Measurements from ENCODE around the gene SPDYE8.
A peak's percentile ranks its signal among the peaks of the same experiment; 100 is the strongest.
"Not testable (repeated sequence)": the region's sequence is repeated elsewhere in the genome, so short reads cannot be mapped to it uniquely, and the experiment has no call there.

SPDYE8 gene

GRCh38 chr7:73029666-73030065 lies at the start of gene SPDYE8:
TSS of gene SPDYE8 (minus strand) at chr7:73029766. CDS start at chr7:73027966, 1,800 bp downstream.
- not testable (repeated sequence) for DNase-seq

GRCh38 chr7:73057811-73058210 lies 28.2 kb upstream of the SPDYE8 start, which contains the start of gene SPDYE11:
TSS of gene SPDYE11 (minus strand) at chr7:73057911. CDS start at chr7:73056111, 1,800 bp downstream.
- not testable (repeated sequence) for DNase-seq

- not testable (repeated sequence) for DNase-seq
These were observed 23.1 kb downstream of the SPDYE8 start for GRCh38 chr7:73006491-73006890.

- peak; percentile 83 for DNase-seq
These were observed 23.7 kb downstream of the SPDYE8 start for GRCh38 chr7:73005693-73006447.

- DNase-seq: peak; percentile 57
These were observed 24.2 kb downstream of the SPDYE8 start for GRCh38 chr7:73005356-73005692.

GRCh38 chr7:72997887-72998468 lies 31.6 kb downstream of the SPDYE8 start:
- DNase-seq: not testable (repeated sequence)

GRCh38 chr7:72997447-72997846 lies 32.1 kb downstream of the SPDYE8 start:
- not testable (repeated sequence) for DNase-seq

- not testable (repeated sequence) for DNase-seq
These were observed 34.1 kb downstream of the SPDYE8 start for GRCh38 chr7:72995484-72995883.

- not testable (repeated sequence) for DNase-seq
These were observed 39.2 kb downstream of the SPDYE8 start for GRCh38 chr7:72990146-72990913.

- DNase-seq: not testable (repeated sequence)
These were observed 47.5 kb downstream of the SPDYE8 start for GRCh38 chr7:72982084-72982483.

- DNase-seq: not testable (repeated sequence)
These were observed 49.2 kb downstream of the SPDYE8 start for GRCh38 chr7:72980382-72980781.

GRCh38 chr7:72976434-72976833 lies 53.1 kb downstream of the SPDYE8 start:
- not testable (repeated sequence) for DNase-seq

- not testable (repeated sequence) for DNase-seq
These were observed 53.8 kb downstream of the SPDYE8 start for GRCh38 chr7:72975656-72976286.

- DNase-seq: not testable (repeated sequence)
These were observed 54.8 kb downstream of the SPDYE8 start for GRCh38 chr7:72974781-72975180.

GRCh38 chr7:72971505-72971904 lies 58.1 kb downstream of the SPDYE8 start:
- DNase-seq: not testable (repeated sequence)

All from activated gamma-delta T cell treated with Interleukin-2 at 50 U/mL for 16 hours (primary cell).